RCC 7860 (cell line): ENCODE results near the gene SLC31A1.
A peak's percentile ranks its signal among the peaks of the same experiment; 100 is the strongest.
"Not testable (repeated sequence)": the region's sequence is repeated elsewhere in the genome, so short reads cannot be mapped to it uniquely, and the experiment has no call there.

ENCODE experiments used
- DNase-seq: peaks from one replicate; pipeline ENCODE4 v3.0.0-alpha.2; 2015; ENCODE audit warnings: low spot score
- FAIRE-seq: peaks from 2 replicates; lab custom pipeline; 2012; peaks lifted over from hg19 to GRCh38; lab: Jason Lieb, UNC

The SLC31A1 gene

DNA sequence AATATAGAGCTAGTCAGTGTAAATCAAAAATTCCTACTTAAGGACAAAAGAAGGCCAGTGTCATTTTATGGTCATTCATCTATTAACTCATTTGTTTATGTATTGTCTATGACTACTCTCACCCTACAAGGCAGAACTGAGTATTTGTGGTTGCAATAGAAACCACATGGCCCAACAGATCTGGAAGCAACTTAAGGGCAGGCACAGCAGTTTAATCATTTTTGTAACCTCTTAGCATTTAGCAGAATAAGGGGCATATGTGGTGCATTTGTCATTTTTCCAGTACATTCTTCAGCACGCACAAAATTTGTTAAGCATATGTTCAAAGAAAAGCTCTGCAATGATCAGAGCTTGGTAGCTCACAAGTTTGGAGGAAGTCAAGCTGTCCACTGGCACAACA is 1.4 kb upstream of the SLC31A1 start:
- FAIRE-seq (peak; percentile 29), DNase-seq (peak; percentile 70)

DNA sequence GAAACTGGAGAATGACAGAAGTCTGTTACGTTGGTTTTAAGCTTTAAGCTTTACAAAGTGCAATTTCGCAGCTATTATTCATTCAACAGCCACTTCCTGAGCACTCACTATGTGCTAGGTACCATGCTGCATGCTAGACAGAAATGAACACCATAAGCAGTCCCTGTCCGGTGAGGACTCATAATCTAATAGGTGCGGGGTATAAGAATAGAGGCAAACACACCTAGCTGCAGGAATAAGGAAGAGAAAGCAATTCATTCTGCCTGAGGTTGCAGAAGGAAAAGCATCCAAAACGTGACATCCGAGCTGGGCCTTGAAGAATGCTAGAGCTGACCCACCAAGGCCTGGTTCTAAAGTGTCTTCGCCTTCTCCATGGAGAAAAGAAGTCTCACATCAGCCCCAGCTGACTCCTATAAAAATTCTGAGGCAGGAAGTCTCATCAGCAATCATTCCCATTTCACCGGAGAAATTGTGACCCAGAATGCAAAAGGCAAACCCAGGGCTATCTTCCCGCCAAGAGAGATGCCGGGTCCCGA is 809 bp upstream of the SLC31A1 start:
- FAIRE-seq: no peak
- no peak for DNase-seq

DNA sequence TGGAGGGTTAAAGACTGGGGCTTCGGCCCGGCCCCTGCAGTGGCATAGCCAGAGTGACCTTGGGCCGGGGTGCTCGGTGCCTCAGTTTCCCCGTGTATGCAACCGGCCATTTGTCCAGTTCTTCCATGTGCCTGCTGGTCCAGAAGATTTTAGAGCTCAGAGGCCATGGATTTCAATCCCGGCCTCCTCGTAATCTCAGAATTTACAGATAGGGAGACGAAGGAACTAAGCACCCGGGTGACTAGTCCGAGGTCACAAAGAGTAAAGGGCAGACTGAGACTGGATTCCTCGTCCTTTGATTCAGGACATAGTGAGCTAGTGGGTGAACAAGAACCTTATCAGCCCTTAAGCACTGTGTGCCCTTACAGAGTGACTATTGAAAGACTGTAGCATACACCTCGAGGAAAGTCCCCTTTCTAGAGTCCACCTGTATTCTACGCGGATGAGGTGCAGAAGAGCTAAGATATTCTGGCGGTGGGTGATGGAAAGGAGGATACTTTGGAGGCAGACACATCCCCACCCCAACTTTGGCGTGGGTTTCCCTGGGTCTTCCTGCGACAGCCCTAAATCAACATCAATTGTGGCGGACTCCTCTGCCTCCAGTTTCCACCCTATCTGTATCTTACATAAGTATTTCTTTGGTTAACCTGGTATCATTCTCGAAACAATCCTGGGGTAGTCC is 597 bp downstream of the SLC31A1 start:
- FAIRE-seq (no peak), DNase-seq (no peak)

- no peak for FAIRE-seq
- no peak for DNase-seq
Measured at GRCh38 chr9:113222482-113222841, 1.1 kb downstream of the SLC31A1 start.

GRCh38 chr9:113223963-113224362 is 2.6 kb downstream of the SLC31A1 start:
- DNase-seq (no peak), FAIRE-seq (no peak)

DNA sequence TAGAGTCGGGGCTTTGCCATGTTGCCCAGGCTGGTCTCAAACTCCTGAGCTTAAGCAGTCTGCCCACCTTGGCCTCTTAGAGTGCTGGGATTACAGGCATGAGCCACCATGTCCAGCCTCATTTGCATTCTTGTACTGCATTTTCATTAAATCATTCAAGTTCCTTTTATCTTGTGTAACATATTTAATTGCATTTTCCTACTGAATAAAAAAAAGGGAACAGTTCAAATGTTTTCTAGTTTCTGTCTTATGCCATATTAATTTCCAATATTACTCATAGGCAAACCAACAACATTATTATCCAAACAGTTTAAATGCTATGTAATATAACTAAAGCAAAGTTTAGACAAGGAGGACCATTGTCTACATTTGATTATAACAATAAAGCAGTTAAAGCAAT is 6.1 kb downstream of the SLC31A1 start:
- DNase-seq (no peak), FAIRE-seq (no peak)

DNA sequence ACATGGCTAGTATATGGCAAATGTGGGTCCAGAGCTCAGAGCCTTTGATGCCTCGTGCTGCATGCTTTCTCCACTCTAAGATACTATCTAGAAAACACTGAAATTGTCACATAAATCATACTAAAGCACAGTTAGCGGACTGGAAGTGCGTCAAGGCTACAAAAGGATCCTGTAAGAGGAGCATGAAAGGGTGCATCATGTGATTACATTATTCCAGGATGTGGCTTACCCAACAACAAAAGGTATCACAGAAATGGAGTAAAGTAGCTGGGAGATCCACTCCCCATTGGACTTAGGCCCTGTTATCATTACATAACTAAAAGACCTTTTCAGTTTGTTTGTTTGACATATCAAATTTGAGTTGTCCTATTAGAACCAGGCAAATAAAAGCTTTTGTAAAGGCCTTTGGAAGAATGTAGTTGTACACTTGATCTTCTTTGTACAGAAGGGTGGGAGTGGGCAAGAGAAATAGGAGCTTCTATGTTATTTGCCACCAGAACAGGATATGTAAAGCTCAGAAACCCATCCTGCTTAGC is 6.9 kb downstream of the SLC31A1 start:
- no peak for DNase-seq
- FAIRE-seq: no peak

DNA sequence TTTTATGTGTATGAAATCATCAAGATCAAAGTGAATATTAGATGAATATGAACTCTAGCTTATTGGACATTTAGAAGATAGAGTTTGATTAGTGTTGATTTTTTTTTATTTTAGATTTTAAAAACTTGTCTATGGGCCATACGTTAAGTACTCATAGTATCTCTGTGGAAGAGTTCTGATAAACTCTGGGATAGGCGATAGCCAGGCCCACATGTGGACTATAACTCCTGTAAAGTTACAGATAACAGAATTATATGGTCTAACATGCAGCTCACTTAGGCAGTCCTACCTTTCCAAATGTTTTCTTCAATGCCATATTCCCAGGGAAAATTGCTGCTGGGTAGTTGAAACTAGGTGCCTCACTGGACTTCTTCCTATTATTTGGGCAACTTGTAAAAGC is 10.4 kb downstream of the SLC31A1 start:
- FAIRE-seq (no peak), DNase-seq (no peak)

GRCh38 chr9:113235701-113236255 is 14.4 kb downstream of the SLC31A1 start:
- FAIRE-seq: not testable (repeated sequence)

DNA sequence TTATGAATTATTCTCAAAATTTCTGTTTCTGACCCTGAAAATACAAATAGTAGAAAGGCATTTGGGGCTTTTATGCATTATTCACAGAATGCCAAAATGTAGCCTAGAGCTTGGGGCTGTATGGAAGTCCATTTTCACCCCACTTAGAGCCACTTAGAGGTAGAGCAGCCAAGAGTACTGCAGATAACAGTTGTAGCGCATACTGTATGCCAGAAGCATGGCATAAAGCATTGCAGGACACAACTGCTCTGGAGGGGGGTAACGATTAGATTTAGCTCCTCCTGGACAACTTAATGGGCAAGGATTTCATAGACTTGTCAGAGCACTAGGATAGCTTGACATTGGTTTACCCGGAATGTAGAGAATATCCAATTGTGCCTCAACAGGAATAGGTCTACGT is 15.7 kb downstream of the SLC31A1 start:
- FAIRE-seq: no peak
- no peak for DNase-seq

More at GRCh38 chr9:113235701-113236255, 14.4 kb downstream of the SLC31A1 start:
- not testable (repeated sequence) for DNase-seq

DNA sequence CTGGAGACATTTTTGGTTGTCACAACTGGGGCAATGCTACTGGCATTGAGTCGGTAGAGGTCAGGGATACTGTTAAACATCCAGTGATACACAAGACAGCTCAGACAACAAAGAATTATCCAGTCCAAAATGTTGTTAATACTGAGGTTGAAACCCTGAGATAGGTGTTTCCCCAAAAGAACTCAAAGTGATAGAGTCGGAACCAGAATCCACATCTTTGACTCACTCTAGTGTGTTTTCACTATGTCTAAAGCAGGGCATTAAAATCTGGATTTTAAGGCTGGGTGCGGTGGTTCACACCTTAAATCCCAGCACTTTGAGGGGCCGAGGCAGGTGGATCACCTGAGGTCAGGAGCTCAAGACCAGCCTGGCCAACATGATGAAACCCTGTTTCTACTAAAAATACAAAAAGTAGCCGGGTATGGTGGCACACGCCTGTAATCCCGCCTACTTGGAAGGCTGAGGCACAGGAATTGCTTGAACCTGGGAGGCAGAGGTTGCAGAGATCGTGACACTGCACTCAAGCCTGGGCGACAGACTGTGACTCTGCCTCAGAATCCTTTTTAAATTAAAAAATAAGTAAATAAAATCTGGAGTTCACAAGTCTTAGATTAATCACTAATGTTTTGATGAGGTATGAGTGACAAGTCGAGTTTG is 17.0 kb downstream of the SLC31A1 start:
- FAIRE-seq: no peak

DNA sequence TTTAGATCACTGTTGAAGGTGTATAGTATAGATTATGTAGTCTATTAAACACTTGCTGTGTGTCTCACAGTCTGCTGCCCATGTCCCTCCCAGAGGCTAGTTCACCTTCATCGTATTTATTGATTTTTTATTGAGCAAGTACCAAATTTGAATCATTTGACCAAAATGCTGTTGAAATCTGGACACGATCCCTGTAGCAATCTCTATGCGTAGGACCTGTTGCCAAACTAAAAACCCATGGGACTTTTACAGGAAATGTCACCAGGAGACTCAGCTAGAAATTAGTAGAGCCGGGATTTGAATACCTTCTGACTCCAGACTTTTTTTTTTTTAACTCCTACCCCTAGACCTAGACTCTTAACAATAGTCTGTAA is 17.5 kb downstream of the SLC31A1 start:
- DNase-seq: no peak
- FAIRE-seq: no peak

More for the DNA sequence above, 17.0 kb downstream of the SLC31A1 start:
- DNase-seq: no peak

GRCh38 chr9:113241161-113241560 is 19.8 kb downstream of the SLC31A1 start:
- DNase-seq (no peak), FAIRE-seq (no peak)

GRCh38 chr9:113244556-113244955 is 23.2 kb downstream of the SLC31A1 start:
- no peak for FAIRE-seq
- DNase-seq: no peak

GRCh38 chr9:113245894-113246293 is 24.6 kb downstream of the SLC31A1 start:
- FAIRE-seq: no peak
- DNase-seq: no peak

DNA sequence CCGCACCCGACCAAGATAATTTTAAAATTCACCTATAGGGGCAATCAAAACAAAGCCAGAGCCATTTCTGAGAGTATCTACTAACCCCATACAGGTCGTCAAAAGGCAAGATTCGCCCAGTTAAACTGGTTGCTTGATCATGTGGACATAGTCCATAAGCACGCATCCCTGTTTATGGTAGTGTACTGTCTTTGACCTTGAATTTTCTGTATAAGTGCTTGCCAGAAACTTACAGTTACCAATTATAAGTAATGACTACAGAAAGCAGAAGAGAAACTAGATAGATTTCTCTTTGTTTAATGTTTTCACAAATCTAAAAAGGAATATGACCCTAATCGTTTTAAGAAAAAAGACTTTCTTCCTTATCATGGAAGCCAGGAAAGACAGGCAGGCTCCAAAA is 25.6 kb downstream of the SLC31A1 start:
- no peak for DNase-seq
- FAIRE-seq: no peak

DNA sequence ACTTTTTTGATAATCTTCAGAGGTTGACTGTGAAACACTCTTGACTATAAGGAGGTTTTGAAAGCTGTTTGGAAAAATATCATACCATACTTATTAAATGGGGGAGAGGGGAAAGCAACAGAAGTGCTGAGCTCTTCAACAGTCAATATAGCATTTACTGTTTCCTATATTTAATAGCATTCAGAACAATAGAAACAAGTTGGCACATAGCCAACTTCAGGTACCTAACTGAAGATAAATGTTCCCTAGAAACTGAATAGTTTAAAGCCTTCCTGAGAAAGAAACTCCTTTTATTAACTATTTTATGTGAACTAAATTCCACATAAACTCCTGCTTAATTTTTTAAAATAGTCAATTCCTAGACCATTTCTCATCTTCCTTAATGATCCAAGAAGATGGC is 26.3 kb downstream of the SLC31A1 start:
- FAIRE-seq (no peak), DNase-seq (no peak)

DNA sequence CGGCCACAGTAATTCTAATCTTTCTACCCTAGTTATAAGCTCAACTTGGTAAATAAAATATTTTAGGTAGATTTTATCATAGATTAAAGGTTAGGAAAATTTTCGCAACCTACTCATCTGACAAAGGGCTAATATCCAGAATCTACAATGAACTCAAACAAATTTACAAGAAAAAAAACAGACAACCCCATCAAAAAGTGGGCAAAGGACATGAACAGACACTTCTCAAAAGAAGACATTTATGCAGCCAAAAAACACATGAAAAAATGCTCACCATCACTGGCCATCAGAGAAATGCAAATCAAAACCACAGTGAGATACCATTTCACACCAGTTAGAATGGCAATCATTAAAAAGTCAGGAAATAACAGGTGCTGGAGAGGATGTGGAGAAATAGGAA is 28.3 kb downstream of the SLC31A1 start:
- not testable (repeated sequence) for FAIRE-seq

GRCh38 chr9:113250807-113251206 is 29.5 kb downstream of the SLC31A1 start:
- FAIRE-seq (no peak), DNase-seq (no peak)

More for the DNA sequence above, 28.3 kb downstream of the SLC31A1 start:
- DNase-seq: not testable (repeated sequence)

DNA sequence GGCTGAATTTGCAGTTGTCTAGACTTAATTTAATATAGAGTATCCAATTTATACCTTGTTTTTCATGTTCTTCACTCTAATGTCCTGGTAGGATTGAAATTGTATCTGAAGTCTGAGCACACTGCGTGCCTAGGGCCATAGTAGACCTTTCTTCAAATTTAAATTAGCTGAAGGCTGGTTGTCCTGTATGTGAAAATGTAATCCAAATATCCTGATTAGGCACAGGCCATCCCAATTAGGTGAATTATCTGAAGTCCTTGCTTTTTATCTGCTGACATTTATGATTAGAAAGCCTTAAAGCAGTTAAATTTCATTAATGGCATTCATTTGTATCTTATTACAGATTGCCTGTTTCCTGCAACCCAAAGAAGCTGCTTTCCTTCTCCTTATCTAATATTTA is 33.6 kb downstream of the SLC31A1 start:
- FAIRE-seq: no peak
- DNase-seq: no peak

DNA sequence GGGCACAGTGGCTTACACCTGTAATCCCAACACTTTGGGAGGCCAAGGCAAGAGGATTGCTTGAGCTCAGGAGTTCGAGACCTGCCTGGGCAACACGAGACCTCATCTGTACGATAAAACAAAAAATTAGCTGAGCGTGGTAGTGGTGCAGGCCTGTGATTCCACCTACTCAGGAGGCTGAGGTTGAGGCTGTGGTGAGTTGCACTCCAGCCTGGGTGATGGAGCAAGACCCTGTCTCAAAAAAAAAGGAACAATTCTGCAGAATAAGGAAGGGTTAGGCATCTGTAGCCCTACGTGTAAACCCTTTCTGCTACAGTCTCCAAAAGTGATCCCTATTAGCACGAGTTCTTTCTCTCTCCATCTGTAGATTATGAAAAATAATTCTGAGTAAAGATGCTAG is 34.1 kb downstream of the SLC31A1 start:
- no peak for DNase-seq
- no peak for FAIRE-seq

- no peak for FAIRE-seq
- no peak for DNase-seq
Measured at GRCh38 chr9:113257863-113258262, 36.5 kb downstream of the SLC31A1 start.
